ENCODE data around the gene CHST12. TPM values are rescaled to one million over a fixed set of nuclear protein-coding genes. Genes with fewer than 3 reads are reported as not detected.
"Not testable (repeated sequence)": the region's sequence is repeated elsewhere in the genome, so short reads cannot be mapped to it uniquely, and the experiment has no call there.

The CHST12 gene
- total RNA-seq, 1 experiment from 2014 or later = 0.82 TPM

GRCh38 chr7:2380461-2380860, 22.9 kb upstream of the CHST12 start:
- Histone ChIP-seq H3K4me2 (ENCODE audit: low read depth, low read length, poor library complexity, severe bottlenecking) (no peak overlapping the region), H3K79me2 (ENCODE audit: low read length) (peaks cover 17% of the 10 kb centered on the region), H3K27ac (ENCODE audit: low read length) (no peak overlapping the region), H3K36me3 (ENCODE audit: insufficient read depth, low read length) (peaks cover 21% of the 10 kb centered on the region), H4K20me1 (ENCODE audit: insufficient read depth, low read depth, low read length) (peaks cover 32% of the 10 kb centered on the region), H2AFZ (ENCODE audit: low read length) (no peak overlapping the region), H3K4me3 (ENCODE audit: low read length) (no peak overlapping the region), H3K27me3 (ENCODE audit: low read length) (no peaks in the 10 kb centered on the region), H3K9me3 (ENCODE audit: low read length) (no peaks in the 10 kb centered on the region), H3K9me2 (replicated peaks; ENCODE audit: insufficient read depth, low read length) (no peaks in the 10 kb centered on the region), H3K9ac (ENCODE audit: low read length) (no peak overlapping the region), H3K4me1 (ENCODE audit: low read length) (no peaks in the 10 kb centered on the region)
- no peak for DNase-seq

GRCh38 chr7:2381227-2381626, 22.2 kb upstream of the CHST12 start:
- peaks cover 17% of the 10 kb centered on the region for H3K36me3 ChIP-seq (ENCODE audit: insufficient read depth, low read length)

GRCh38 chr7:2381881-2382509, 21.4 kb upstream of the CHST12 start:
- Histone ChIP-seq H2AFZ (ENCODE audit: low read length) (no peak overlapping the region), H3K9me2 (replicated peaks; ENCODE audit: insufficient read depth, low read length) (no peaks in the 10 kb centered on the region), H3K4me2 (ENCODE audit: low read depth, low read length, poor library complexity, severe bottlenecking) (no peak overlapping the region)

More at GRCh38 chr7:2381227-2381626, 22.2 kb upstream of the CHST12 start:
- Histone ChIP-seq H3K9me3 (ENCODE audit: low read length) (no peaks in the 10 kb centered on the region), H3K9me2 (replicated peaks; ENCODE audit: insufficient read depth, low read length) (no peaks in the 10 kb centered on the region), H3K4me3 (ENCODE audit: low read length) (no peak overlapping the region), H3K27ac (ENCODE audit: low read length) (no peak overlapping the region), H2AFZ (ENCODE audit: low read length) (no peak overlapping the region), H4K20me1 (ENCODE audit: insufficient read depth, low read depth, low read length) (peaks cover 31% of the 10 kb centered on the region), H3K27me3 (ENCODE audit: low read length) (no peaks in the 10 kb centered on the region), H3K4me1 (ENCODE audit: low read length) (no peaks in the 10 kb centered on the region), H3K4me2 (ENCODE audit: low read depth, low read length, poor library complexity, severe bottlenecking) (no peak overlapping the region), H3K79me2 (ENCODE audit: low read length) (peaks cover 11% of the 10 kb centered on the region), H3K9ac (ENCODE audit: low read length) (no peak overlapping the region)
- DNase-seq = no peak

GRCh38 chr7:2383543-2384274, 19.7 kb upstream of the CHST12 start:
- H3K9ac ChIP-seq (ENCODE audit: low read length) = no peak overlapping the region
- peaks cover 16% of the 10 kb centered on the region for H4K20me1 ChIP-seq (ENCODE audit: insufficient read depth, low read depth, low read length)
- no peak overlapping the region for H3K4me2 ChIP-seq (ENCODE audit: low read depth, low read length, poor library complexity, severe bottlenecking)
- no peak overlapping the region for H3K4me3 ChIP-seq (ENCODE audit: low read length)
- H3K9me3 ChIP-seq (ENCODE audit: low read length) = no peaks in the 10 kb centered on the region
- no peak overlapping the region for H3K27ac ChIP-seq (ENCODE audit: low read length)
- no peak overlapping the region for H2AFZ ChIP-seq (ENCODE audit: low read length)
- no peaks in the 10 kb centered on the region for H3K27me3 ChIP-seq (ENCODE audit: low read length)
- DNase-seq = no peak
- no peaks in the 10 kb centered on the region for H3K4me1 ChIP-seq (ENCODE audit: low read length)
- peaks cover 8% of the 10 kb centered on the region for H3K36me3 ChIP-seq (ENCODE audit: insufficient read depth, low read length)
- H3K79me2 ChIP-seq (ENCODE audit: low read length) = no peaks in the 10 kb centered on the region
- no peaks in the 10 kb centered on the region for H3K9me2 ChIP-seq (replicated peaks; ENCODE audit: insufficient read depth, low read length)

More at GRCh38 chr7:2381881-2382509, 21.4 kb upstream of the CHST12 start:
- no peak overlapping the region for H3K9ac ChIP-seq (ENCODE audit: low read length)
- H3K36me3 ChIP-seq (ENCODE audit: insufficient read depth, low read length) = peaks cover 11% of the 10 kb centered on the region
- no peaks in the 10 kb centered on the region for H3K9me3 ChIP-seq (ENCODE audit: low read length)
- peaks cover 25% of the 10 kb centered on the region for H4K20me1 ChIP-seq (ENCODE audit: insufficient read depth, low read depth, low read length)
- no peak overlapping the region for H3K4me3 ChIP-seq (ENCODE audit: low read length)
- DNase-seq = no peak
- no peaks in the 10 kb centered on the region for H3K27me3 ChIP-seq (ENCODE audit: low read length)
- H3K79me2 ChIP-seq (ENCODE audit: low read length) = peaks cover 4% of the 10 kb centered on the region
- H3K4me1 ChIP-seq (ENCODE audit: low read length) = no peaks in the 10 kb centered on the region
- no peak overlapping the region for H3K27ac ChIP-seq (ENCODE audit: low read length)

- Histone ChIP-seq H3K36me3 (ENCODE audit: insufficient read depth, low read length) (peaks cover 8% of the 10 kb centered on the region), H2AFZ (ENCODE audit: low read length) (no peak overlapping the region), H3K27me3 (ENCODE audit: low read length) (no peaks in the 10 kb centered on the region), H4K20me1 (ENCODE audit: insufficient read depth, low read depth, low read length) (peaks cover 9% of the 10 kb centered on the region; the same call in 1 of the 2 replicates), H3K9ac (ENCODE audit: low read length) (no peak overlapping the region), H3K4me2 (ENCODE audit: low read depth, low read length, poor library complexity, severe bottlenecking) (no peak overlapping the region), H3K27ac (ENCODE audit: low read length) (no peak overlapping the region), H3K9me3 (ENCODE audit: low read length) (no peaks in the 10 kb centered on the region), H3K4me3 (ENCODE audit: low read length) (no peak overlapping the region), H3K79me2 (ENCODE audit: low read length) (no peaks in the 10 kb centered on the region), H3K4me1 (ENCODE audit: low read length) (no peaks in the 10 kb centered on the region), H3K9me2 (replicated peaks; ENCODE audit: insufficient read depth, low read length) (no peaks in the 10 kb centered on the region)
- DNase-seq = no peak
These were observed 18.8 kb upstream of the CHST12 start for GRCh38 chr7:2384354-2385243.

- not testable (repeated sequence) for H3K36me3 ChIP-seq (ENCODE audit: insufficient read depth, low read length); H3K9ac ChIP-seq (ENCODE audit: low read length); H3K9me2 ChIP-seq (replicated peaks; ENCODE audit: insufficient read depth, low read length); H3K27ac ChIP-seq (ENCODE audit: low read length); H3K4me3 ChIP-seq (ENCODE audit: low read length); H3K27me3 ChIP-seq (ENCODE audit: low read length); H3K9me3 ChIP-seq (ENCODE audit: low read length); H2AFZ ChIP-seq (ENCODE audit: low read length); H3K79me2 ChIP-seq (ENCODE audit: low read length); H3K4me1 ChIP-seq (ENCODE audit: low read length); H3K4me2 ChIP-seq (ENCODE audit: low read depth, low read length, poor library complexity, severe bottlenecking); DNase-seq; H4K20me1 ChIP-seq (ENCODE audit: insufficient read depth, low read depth, low read length)
These were observed 17.3 kb upstream of the CHST12 start for GRCh38 chr7:2386122-2386521.

GRCh38 chr7:2386964-2387669, 16.3 kb upstream of the CHST12 start:
- H3K27me3 ChIP-seq (ENCODE audit: low read length) = no peaks in the 10 kb centered on the region
- H4K20me1 ChIP-seq (ENCODE audit: insufficient read depth, low read depth, low read length) = no peaks in the 10 kb centered on the region
- H3K4me3 ChIP-seq (ENCODE audit: low read length) = no peak overlapping the region
- H3K36me3 ChIP-seq (ENCODE audit: insufficient read depth, low read length) = no peaks in the 10 kb centered on the region
- no peak overlapping the region for H3K9ac ChIP-seq (ENCODE audit: low read length)
- no peak overlapping the region for H3K27ac ChIP-seq (ENCODE audit: low read length)
- no peaks in the 10 kb centered on the region for H3K9me2 ChIP-seq (replicated peaks; ENCODE audit: insufficient read depth, low read length)
- no peak overlapping the region for H2AFZ ChIP-seq (ENCODE audit: low read length)
- DNase-seq = no peak
- no peak overlapping the region for H3K4me2 ChIP-seq (ENCODE audit: low read depth, low read length, poor library complexity, severe bottlenecking)
- no peaks in the 10 kb centered on the region for H3K4me1 ChIP-seq (ENCODE audit: low read length)
- H3K79me2 ChIP-seq (ENCODE audit: low read length) = no peaks in the 10 kb centered on the region
- no peaks in the 10 kb centered on the region for H3K9me3 ChIP-seq (ENCODE audit: low read length)

Measured in Karpas-422 (cell line).